Choroid plexus epithelial cell (primary cell): ENCODE results near the gene TJP1.

Experiments used
- DNase-seq: peaks from one replicate; pipeline ENCODE4 v3.0.0-alpha.2; 2010; ENCODE audit warnings: low read depth
- H3K4me3 ChIP-seq: 2 replicates; pipeline ENCODE4 v1.5.1; 2011; ENCODE audit warnings: low read depth, mild to moderate bottlenecking, control low read depth, low read length, moderate library complexity
- TF ChIP-seq, protein P1 (sequence below): conservative IDR thresholded peaks from 2 replicates; pipeline ENCODE4 v1.5.1; 2011; ENCODE audit warnings: low read depth, mild to moderate bottlenecking, control low read depth, inconsistent platforms, low read length, moderate library complexity

The TJP1 gene

DNA sequence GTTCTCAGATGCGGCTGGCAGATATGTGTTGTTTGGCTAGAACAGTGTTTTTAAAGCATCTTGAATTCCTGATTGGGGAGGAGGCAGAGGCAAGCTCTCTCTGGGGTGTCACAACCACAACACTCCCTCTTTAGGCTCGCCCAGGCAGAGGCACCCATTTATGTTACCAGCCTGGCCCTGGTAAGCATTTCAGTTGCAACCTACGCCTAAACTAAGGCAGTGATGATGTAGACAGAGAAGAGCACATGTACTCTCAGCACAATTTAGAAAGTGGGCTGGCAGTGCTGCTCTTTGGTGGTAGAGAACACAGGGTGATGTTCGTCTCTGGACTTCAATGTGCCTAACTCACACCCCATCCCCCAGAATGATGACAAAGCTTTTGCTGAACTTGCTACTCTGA lies 41.2 kb upstream of the TJP1 start:
- H3K4me3 ChIP-seq: no peak overlapping the region
- DNase-seq: no peak
- TF ChIP-seq, protein P1, sequence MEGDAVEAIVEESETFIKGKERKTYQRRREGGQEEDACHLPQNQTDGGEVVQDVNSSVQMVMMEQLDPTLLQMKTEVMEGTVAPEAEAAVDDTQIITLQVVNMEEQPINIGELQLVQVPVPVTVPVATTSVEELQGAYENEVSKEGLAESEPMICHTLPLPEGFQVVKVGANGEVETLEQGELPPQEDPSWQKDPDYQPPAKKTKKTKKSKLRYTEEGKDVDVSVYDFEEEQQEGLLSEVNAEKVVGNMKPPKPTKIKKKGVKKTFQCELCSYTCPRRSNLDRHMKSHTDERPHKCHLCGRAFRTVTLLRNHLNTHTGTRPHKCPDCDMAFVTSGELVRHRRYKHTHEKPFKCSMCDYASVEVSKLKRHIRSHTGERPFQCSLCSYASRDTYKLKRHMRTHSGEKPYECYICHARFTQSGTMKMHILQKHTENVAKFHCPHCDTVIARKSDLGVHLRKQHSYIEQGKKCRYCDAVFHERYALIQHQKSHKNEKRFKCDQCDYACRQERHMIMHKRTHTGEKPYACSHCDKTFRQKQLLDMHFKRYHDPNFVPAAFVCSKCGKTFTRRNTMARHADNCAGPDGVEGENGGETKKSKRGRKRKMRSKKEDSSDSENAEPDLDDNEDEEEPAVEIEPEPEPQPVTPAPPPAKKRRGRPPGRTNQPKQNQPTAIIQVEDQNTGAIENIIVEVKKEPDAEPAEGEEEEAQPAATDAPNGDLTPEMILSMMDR: no peak

DNA sequence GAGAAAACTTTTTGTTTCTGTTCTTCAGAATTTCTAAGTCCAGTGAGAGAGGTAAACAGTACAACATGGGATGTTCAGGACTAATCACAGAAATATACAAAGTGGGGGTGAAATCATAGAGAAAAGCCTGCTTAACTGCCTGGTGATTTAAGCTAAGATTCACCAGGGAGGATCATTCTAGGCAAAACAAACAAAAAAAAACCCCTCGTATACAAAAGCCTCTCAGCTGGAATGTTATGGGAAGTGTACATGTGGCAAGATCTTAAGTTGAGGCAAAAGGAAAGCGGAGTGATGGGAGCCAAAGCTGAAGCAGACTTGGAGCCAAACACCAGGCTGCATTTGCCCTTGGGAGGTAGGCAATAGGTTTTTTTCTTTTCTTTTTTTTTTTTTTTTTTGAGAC lies 40.0 kb upstream of the TJP1 start:
- TF ChIP-seq, protein P1: no peak
- DNase-seq: no peak
- H3K4me3 ChIP-seq: no peak overlapping the region

DNA sequence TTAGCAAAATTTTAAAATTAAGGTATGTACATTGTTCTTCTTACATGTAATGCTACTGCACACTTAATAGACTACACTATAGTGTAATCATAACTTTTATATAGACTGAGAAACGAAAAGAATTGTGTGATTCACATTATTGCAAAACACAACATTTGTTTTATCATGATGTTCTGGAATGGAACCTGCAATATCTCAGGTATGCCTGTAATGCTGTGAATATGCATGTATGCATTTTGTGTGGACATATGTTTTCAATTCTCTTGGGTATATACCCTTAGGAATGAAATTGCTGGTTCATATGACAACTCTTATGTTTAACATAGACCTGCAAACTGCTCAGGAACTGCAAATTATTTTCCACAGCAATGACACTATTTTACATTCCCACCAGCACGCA lies 38.6 kb upstream of the TJP1 start:
- TF ChIP-seq, protein P1: no peak
- no peak for DNase-seq
- no peak overlapping the region for H3K4me3 ChIP-seq

DNA sequence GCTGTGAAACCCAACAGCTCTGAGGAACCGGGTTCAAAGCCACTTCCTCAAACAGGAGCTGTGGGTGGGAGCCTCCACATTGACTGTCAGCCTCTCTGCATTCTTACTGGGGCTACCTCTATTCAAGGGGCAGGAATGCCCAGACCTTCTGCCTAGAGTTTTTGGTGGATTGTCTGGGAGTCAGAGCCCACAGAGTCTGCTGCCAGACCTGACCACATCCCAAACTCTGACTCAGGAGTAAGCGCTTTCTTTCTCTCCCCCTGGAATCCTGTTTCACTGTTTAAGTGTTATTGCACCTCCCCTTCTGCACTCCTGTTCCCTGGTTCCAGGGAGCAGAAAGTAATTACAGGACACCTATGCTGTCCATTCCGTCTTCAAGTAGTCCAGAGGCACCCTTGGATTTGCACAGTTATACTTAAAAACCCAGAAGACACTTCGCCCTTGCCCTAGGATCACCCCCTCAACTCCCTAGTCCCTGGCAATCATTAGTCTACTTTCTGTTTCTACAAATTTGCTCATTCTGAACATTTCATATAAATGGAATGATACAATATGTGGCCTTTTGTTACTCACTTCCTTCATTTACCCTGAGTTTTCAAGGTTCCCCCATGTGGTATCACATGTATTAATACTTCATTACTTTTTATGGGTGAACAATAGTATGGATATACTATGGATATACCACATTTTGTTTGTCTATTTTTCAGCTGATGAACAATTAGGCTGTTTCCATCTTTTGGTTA lies 37.9 kb upstream of the TJP1 start:
- no peak overlapping the region for H3K4me3 ChIP-seq
- DNase-seq: peak; percentile 68
- TF ChIP-seq, protein P1: no peak

DNA sequence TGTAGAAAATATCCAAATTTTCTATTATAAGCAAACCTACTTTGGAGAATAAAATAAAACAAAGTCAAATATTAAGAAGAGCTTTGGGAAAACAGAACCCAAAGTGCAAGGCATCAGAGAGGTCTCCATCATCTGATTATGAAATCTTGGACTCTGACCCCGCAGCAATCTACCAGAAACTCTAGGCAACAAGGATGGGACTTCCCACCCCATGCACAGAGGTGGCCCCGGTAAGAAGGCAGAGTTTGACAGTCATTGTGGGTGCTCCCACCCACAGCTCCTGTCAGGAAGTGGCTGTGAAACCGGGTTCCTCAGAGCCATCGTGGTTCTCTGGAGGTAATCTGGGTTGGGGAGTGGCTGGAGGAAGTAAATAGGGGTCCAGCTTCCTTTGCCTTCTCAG lies 37.0 kb upstream of the TJP1 start:
- DNase-seq: no peak
- TF ChIP-seq, protein P1: no peak
- no peak overlapping the region for H3K4me3 ChIP-seq

DNA sequence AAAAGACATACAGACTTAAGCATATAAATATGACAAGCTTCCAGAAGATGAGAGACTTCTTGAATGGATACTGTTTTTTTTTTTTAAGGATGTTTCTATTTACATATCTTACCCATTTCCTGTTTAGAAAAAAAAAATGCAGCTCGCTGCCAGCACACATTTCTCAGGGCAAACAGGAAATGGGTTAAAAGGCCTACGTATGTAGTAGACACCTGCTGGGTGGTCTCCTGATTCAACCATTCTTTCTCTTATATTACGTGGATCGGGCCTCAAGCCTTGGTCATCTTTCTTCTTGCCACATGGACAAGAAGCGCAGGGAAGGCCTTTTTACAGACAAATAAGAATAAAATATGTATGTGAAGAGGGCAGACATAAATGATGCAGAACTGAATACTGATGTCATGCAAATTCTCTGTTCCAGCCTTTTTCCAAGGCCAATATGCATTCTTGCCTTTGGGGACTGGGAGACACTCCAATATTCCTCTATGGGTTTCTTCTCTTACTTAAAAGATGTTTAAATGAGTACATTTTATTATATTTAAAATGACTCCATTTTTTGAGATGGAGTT lies 35.0 kb upstream of the TJP1 start:
- TF ChIP-seq, protein P1: no peak

DNA sequence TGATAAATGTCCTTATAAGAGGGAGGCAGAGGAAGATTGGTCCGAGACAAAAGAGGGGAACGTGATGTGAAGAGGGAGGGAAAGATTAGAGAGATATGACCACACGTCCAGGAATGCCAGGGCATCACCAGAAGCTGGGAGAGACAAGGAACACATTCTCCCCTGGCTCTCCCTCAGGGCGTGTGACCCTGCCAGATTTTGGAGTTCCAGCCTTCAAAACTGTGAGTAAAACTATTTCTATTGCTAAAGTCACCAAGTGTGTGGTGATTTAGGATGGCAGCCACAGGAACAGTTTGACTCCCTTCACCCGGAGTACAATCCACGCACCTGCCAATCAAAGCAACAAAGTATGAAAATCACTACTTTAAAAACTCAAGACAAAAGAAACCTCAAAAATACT lies 32.1 kb upstream of the TJP1 start:
- TF ChIP-seq, protein P1: no peak
- no peak overlapping the region for H3K4me3 ChIP-seq
- no peak for DNase-seq

More for the DNA sequence above, 35.0 kb upstream of the TJP1 start:
- no peak for DNase-seq
- no peak overlapping the region for H3K4me3 ChIP-seq
